CD14-positive monocyte (primary cell): ENCODE results near the gene ACTRT1. TPM values are rescaled to one million over a fixed set of nuclear protein-coding genes. Genes with fewer than 3 reads are reported as not detected.

Experiments
- DNase-seq, 3 donors: peaks; one replicate each; pipeline ENCODE4 v3.0.0-alpha.2; 2011 to 2022
- H2AFZ ChIP-seq: 2 replicates; pipeline ENCODE4 v1.6.0; 2012; ENCODE audit warnings: mild to moderate bottlenecking, low read depth, low read length, inconsistent platforms; ENCODE audit not compliant: insufficient read depth, poor library complexity, severe bottlenecking
- H3K27ac ChIP-seq, 2 donors: 1 replicate in 1 of 2; 2 replicates in 1 of 2; pipeline ENCODE4 v1.5.1; 2012 to 2013; ENCODE audit warnings: low read length in 2 of 2, control low read depth in 1 of 2, inconsistent platforms in 1 of 2, low read depth in 1 of 2, mild to moderate bottlenecking in 1 of 2
- H3K27me3 ChIP-seq, 2 donors: one replicate each; pipeline versions ENCODE4 v1.6.0 to v1.6.1; 2011 to 2013; ENCODE audit warnings: low read length in 2 of 2; ENCODE audit not compliant: control insufficient read depth in 2 of 2, insufficient read depth in 2 of 2
- H3K36me3 ChIP-seq, 2 donors: replicated peaks in 1 of 2; 1 replicate in 1 of 2; 2 replicates in 1 of 2; pipeline versions ENCODE4 v1.5.1 to v1.6.1; 2012 to 2013; ENCODE audit warnings: low read length in 2 of 2, control low read depth in 1 of 2, inconsistent platforms in 1 of 2, mild to moderate bottlenecking in 1 of 2; ENCODE audit not compliant: insufficient read depth in 2 of 2, control insufficient read depth in 1 of 2
- H3K4me1 ChIP-seq, 2 donors: 1 replicate in 1 of 2; 2 replicates in 1 of 2; pipeline versions ENCODE4 v1.5.1 to v1.6.1; 2012 to 2013; ENCODE audit warnings: low read length in 2 of 2, control low read depth in 1 of 2, inconsistent platforms in 1 of 2, mild to moderate bottlenecking in 1 of 2, moderate library complexity in 1 of 2; ENCODE audit not compliant: insufficient read depth in 2 of 2, control insufficient read depth in 1 of 2
- H3K4me2 ChIP-seq: replicated peaks from 2 replicates; pipeline ENCODE3; 2012; ENCODE audit warnings: low read length, moderate library complexity, mild to moderate bottlenecking; ENCODE audit not compliant: poor library complexity, severe bottlenecking; ENCODE audit errors: extremely low read depth
- H3K4me3 ChIP-seq, 3 experiments: fragments of 200-600 bp in 1 of 3; sonication (generic) in 1 of 3; replicated peaks in 1 of 3; 1 replicate in 2 of 3; 2 replicates in 1 of 3; pipeline ENCODE4 v1.5.1; 2011 to 2013; ENCODE audit warnings: low read length in 3 of 3, mild to moderate bottlenecking in 3 of 3, control low read depth in 2 of 3, low read depth in 2 of 3, inconsistent platforms in 1 of 3, moderate library complexity in 1 of 3
- H3K79me2 ChIP-seq: 2 replicates; pipeline ENCODE4 v1.6.0; 2012; ENCODE audit warnings: mild to moderate bottlenecking, control low read depth, inconsistent platforms, low read length, moderate library complexity; ENCODE audit not compliant: insufficient read depth
- H3K9ac ChIP-seq: 2 replicates; pipeline ENCODE4 v1.6.0; 2017; ENCODE audit warnings: low read length, mild to moderate bottlenecking; ENCODE audit not compliant: insufficient read depth, poor library complexity, severe bottlenecking
- H3K9me3 ChIP-seq, 2 donors: replicated peaks in 1 of 2; 1 replicate in 1 of 2; 2 replicates in 1 of 2; pipeline versions ENCODE4 v1.5.1 to v1.6.1; 2012 to 2013; ENCODE audit warnings: low read length in 2 of 2, control low read depth in 1 of 2; ENCODE audit not compliant: control insufficient read depth in 1 of 2, insufficient read depth in 1 of 2
- H4K20me1 ChIP-seq: 2 replicates; pipeline ENCODE4 v1.6.0; 2012; ENCODE audit warnings: mild to moderate bottlenecking, low read length, control low read depth, moderate library complexity; ENCODE audit not compliant: insufficient read depth
- H3K27ac Mint-ChIP-seq, 7 donors: one replicate each; pipeline ENCODE4 v1.8.0; 2020; ENCODE audit warnings: mild to moderate bottlenecking in 7 of 7, mixed read lengths in 7 of 7, moderate library complexity in 6 of 7, inconsistent platforms in 2 of 7
- H3K27me3 Mint-ChIP-seq, 3 donors: one replicate each; pipeline ENCODE4 v1.8.0; 2021 to 2022; ENCODE audit warnings: low read depth in 3 of 3, mild to moderate bottlenecking in 3 of 3, mixed read lengths in 3 of 3, moderate library complexity in 3 of 3, inconsistent platforms in 1 of 3
- H3K36me3 Mint-ChIP-seq, 2 donors: one replicate each; pipeline ENCODE4 v1.8.0; 2020; ENCODE audit warnings: mixed read lengths in 2 of 2, inconsistent platforms in 1 of 2, mild to moderate bottlenecking in 1 of 2
- H3K4me1 Mint-ChIP-seq: one replicate; pipeline ENCODE4 v1.8.0; 2020; ENCODE audit warnings: mild to moderate bottlenecking, mixed read lengths
- H3K4me3 Mint-ChIP-seq, 2 donors: one replicate each; pipeline ENCODE4 v1.8.0; 2020; ENCODE audit warnings: mild to moderate bottlenecking in 2 of 2, mixed read lengths in 2 of 2, moderate library complexity in 1 of 2
- H3K9me3 Mint-ChIP-seq, 7 donors: one replicate each; pipeline ENCODE4 v1.8.0; 2020 to 2022; ENCODE audit warnings: mixed read lengths in 7 of 7, mild to moderate bottlenecking in 6 of 7, moderate library complexity in 6 of 7, inconsistent platforms in 2 of 7
- CTCF ChIP-seq: fragments of 200-600 bp; IDR thresholded peaks from one replicate; pipeline ENCODE4 v1.8.0; 2022; ENCODE audit warnings: antibody characterized with exemption, mild to moderate bottlenecking
- WGBS: methylation state at CpG from one replicate; pipeline ENCODE4 v1.1.5; 2013; ENCODE audit warnings: missing lambda C conversion rate; ENCODE audit not compliant: insufficient coverage; 5-methylcytosine and 5-hydroxymethylcytosine counted together
- intact Hi-C, 2 donors: fragments of 100-400 bp; cut with micrococcal nuclease; formaldehyde crosslinking; loops; one replicate each; pipeline versions ENCODE4 v1.15.0 to v1.15.1; 2023
- polyA plus RNA-seq, 3 donors: library from polyadenylated mRNA; depleted of rRNA in 1 of 3; unstranded in 2 of 3; stranded (reverse) in 1 of 3; fragments of 300-500 nt in 2 of 3; fragments of >200 nt in 1 of 3; fragmentation: Illumina TruSeq in 2 of 3; gene quantifications; 1 replicate in 2 of 3; 2 replicates in 1 of 3; pipeline ENCODE4 v1.2.3, GENCODE V29; 2012 to 2021

The ACTRT1 gene
- polyA plus RNA-seq, 3 donors: not detected

- no peaks in the 10 kb centered on the region for H3K79me2 ChIP-seq
- no CpG with 5 or more reads among the region's 2 CpGs for WGBS
- H3K4me1 ChIP-seq: no peaks in the 10 kb centered on the region
- H3K4me3 Mint-ChIP-seq: no peak overlapping the region
- no peaks in the 10 kb centered on the region for H3K36me3 Mint-ChIP-seq
- intact Hi-C loops: no loop called here
- no peaks in the 10 kb centered on the region for H3K4me1 Mint-ChIP-seq
- H2AFZ ChIP-seq: no peak overlapping the region
- H3K9me3 ChIP-seq: peaks cover 0 to 4% of the 10 kb centered on the region in 2 donors
- no peaks in the 10 kb centered on the region for H4K20me1 ChIP-seq
- no peak overlapping the region for H3K4me2 ChIP-seq
- H3K27me3 ChIP-seq: no peaks in the 10 kb centered on the region
- H3K9me3 Mint-ChIP-seq: peaks cover 0 to 2% (median 2%) of the 10 kb centered on the region in 7 donors
- no peaks in the 10 kb centered on the region for H3K36me3 ChIP-seq
- H3K27ac Mint-ChIP-seq: no peak overlapping the region
- no peak overlapping the region for H3K9ac ChIP-seq
- no peak for TF ChIP-seq CTCF
- no peak for DNase-seq
- H3K27me3 Mint-ChIP-seq: no peaks in the 10 kb centered on the region
- H3K4me3 ChIP-seq: no peak overlapping the region
- H3K27ac ChIP-seq: no peak overlapping the region
Measured at GRCh38 chrX:128020701-128021100, 31.5 kb downstream of the ACTRT1 start.

- Histone ChIP-seq H2AFZ (no peak overlapping the region), H4K20me1 (no peaks in the 10 kb centered on the region), H3K79me2 (no peaks in the 10 kb centered on the region), H3K27me3 (no peaks in the 10 kb centered on the region), H3K4me2 (no peak overlapping the region), H3K4me1 (no peaks in the 10 kb centered on the region), H3K27ac (no peak overlapping the region), H3K4me3 (no peak overlapping the region), H3K9ac (no peak overlapping the region), H3K9me3 (peaks cover 0 to 4% of the 10 kb centered on the region in 2 donors), H3K36me3 (no peaks in the 10 kb centered on the region)
- Mint-ChIP-seq H3K36me3 (no peaks in the 10 kb centered on the region), H3K4me1 (no peaks in the 10 kb centered on the region), H3K27me3 (no peaks in the 10 kb centered on the region), H3K9me3 (peaks cover 0 to 5% (median 2%) of the 10 kb centered on the region in 7 donors), H3K27ac (no peak overlapping the region), H3K4me3 (no peak overlapping the region)
- no CpG with 5 or more reads among the region's 2 CpGs for WGBS
- no peak for DNase-seq
- intact Hi-C loops: no loop called here
- no peak for TF ChIP-seq CTCF
Measured at GRCh38 chrX:128019218-128019617, 33.0 kb downstream of the ACTRT1 start.
